ENCODE data around the gene KDM2A.

The KDM2A gene

DNA sequence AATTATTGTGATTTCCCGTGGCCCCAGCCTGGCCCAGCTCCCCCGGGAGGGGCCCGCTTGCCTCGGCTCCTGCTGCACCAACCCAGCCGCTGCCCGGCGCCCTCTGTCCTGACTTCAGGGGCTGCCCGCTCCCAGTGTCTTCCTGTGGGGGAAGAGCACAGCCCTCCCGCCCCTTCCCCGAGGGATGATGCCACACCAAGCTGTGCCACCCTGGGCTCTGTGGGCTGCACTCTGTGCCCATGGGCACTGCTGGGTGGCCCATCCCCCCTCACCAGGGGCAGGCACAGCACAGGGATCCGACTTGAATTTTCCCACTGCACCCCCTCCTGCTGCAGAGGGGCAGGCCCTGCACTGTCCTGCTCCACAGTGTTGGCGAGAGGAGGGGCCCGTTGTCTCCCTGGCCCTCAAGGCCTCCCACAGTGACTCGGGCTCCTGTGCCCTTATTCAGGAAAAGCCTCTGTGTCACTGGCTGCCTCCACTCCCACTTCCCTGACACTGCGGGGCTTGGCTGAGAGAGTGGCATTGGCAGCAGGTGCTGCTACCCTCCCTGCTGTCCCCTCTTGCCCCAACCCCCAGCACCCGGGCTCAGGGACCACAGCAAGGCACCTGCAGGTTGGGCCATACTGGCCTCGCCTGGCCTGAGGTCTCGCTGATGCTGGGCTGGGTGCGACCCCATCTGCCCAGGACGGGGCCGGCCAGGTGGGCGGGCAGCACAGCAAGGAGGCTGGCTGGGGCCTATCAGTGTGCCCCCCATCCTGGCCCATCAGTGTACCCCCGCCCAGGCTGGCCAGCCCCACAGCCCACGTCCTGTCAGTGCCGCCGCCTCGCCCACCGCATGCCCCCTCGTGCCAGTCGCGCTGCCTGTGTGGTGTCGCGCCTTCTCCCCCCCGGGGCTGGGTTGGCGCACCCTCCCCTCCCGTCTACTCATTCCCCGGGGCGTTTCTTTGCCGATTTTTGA is 166.8 kb downstream of the KDM2A start:
- peak; percentile 53 for DNase-seq (ENCODE audit: low spot score)

DNA sequence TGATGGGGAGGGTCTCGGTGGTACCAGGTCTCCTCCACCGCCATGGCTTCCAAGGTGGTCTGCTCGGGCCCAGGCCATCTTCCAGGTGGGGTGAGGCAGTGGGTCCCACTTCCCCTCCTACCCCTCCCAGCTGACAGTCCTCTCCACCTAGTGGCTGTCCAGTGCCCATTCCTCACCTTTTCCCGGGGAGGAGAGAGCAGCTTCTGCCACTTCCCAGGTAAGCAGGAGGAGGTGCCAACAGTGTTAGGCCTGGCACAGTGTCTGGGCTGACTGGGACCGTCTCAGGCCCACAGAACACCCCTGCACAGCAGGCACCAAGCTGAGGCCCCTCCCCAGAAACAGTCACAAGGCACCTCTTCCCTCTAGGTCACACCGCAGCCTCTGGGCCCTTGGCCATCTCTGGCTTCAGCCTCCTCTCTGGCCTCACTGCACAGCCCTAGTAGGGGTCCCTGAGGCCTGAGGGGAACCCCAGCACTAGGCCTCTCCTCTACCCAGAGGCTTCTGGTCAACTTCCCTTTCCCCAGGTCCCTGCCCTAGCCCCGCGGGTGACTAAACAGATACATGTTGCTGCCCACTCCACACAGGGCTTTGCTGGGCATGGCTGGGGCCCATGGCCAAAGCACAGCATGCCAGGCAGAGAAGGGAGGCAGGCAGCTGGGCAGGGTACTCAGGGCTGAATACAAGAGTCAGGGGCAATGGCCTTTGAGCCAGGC is 167.7 kb downstream of the KDM2A start:
- DNase-seq (ENCODE audit: low spot score), result no peak

DNA sequence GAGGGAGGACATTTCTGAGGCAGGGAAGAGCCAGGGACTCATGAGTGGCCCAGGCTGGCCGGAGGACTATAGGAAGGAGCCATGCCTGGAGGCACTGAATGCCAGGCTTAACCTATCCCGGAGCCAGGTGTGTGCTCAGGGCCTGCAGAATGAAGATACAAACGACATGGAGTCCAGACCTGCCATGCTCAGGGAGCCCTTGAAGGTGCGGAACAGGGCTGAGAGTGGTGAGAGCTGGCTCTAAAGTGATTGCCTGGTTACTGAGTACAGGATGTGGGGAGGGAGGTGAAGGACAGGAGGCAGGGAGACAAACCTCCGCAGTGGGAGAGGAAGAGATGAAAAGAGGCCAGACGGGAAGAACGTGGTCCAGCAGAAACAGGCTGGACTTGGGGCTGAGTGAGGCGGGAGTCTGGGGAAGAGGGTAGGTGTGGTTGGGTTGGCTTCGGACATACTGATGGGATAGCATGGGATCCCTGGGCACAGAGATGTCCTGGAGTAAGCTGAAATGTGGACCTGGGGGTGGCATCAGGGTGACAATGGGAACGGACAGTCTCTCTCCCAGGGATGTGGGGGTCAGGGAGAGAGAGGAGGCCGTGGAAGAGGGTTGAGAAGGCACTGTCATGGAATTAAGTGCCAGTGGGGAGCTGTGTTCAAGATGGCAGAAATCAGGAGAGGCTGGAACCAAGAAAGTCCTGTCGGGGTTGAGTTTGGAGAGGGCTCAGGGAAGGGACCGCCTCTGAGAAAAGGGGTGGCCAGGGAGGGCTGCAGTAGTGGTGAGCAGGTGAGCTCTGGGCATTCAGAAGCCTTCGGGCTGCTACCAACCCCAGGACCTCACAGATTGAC is 168.5 kb downstream of the KDM2A start:
- DNase-seq (ENCODE audit: low spot score), result peak; percentile 38

DNA sequence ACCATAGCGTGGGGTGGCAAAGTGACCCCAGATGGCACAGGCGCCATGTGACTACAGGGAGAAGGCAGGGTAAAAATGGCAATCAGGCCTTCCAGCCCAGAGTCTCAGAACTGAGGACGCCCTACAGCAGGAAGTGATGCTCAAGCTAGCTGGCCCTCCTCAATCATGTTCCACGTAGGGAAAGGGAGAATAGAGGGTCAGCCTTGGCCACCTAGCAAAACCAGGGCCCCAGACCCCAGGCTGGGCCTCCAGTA is 169.1 kb downstream of the KDM2A start:
- DNase-seq (ENCODE audit: low spot score), result no peak

DNA sequence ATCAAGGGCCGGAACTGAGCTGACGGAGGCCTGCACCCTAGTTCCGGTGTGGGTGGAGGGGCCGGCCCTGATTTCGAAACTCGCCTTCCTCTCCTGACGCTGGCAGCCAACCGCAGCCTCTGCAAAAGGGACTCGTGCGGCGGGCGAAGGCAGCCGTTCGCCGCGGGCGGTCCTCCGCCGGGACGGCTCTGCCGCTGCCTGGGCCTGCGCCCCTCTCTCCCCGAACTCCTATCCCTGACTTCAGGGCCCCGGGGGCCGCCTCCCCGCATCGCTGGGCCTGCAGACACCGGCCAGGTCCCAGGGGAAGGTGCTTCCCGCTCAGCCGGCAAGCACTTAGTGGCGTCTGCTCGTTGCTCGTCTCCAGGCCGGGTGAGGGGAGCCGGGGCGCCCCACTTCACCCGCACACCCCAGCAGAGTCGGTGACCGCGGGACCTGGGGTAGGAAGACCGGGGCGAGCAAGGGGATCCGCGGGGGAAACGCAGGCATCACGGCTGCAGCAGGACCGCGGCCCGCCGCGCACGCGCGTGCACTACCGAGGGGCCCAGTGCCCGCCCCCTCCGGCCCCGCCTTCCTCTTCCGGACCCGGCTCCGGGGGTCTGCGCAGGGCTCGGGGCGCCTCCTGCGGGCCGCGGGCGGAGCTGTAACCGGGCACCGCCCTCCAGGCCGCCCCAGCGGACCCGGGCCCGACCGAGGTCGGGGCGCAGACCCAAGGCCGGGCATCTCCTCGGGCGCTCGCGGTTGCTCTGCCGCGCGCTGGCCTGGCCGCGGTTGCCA is 169.6 kb downstream of the KDM2A start:
- DNase-seq (ENCODE audit: low spot score), result peak; percentile 86

DNA sequence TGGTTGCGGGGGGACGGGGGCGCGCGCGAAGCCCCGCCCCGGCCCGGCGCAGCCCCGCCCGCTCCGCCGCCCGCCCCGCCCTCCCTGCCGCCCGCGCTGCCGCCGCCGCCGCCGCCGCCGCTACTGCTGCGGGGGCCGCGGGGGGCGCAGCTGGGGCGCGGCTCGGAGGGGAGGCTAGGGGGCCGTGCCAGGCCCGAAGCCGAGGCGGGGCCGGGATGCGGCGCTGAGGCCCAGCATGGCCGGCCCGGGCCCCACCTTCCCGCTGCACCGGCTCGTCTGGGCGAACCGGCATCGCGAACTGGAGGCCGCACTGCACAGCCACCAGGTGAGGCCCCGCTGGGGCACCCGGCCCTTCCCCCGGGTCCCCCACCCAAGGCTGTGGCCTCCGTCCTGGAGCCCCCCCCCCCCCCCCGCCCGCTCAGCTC is 170.2 kb downstream of the KDM2A start, which contains the start of gene ANKRD13D:
ANKRD13D (plus strand) TSS at position 78 of the 425 bp plus-strand sequence; CDS start at position 236, 158 bp downstream.
- no peak for DNase-seq (ENCODE audit: low spot score)

DNA sequence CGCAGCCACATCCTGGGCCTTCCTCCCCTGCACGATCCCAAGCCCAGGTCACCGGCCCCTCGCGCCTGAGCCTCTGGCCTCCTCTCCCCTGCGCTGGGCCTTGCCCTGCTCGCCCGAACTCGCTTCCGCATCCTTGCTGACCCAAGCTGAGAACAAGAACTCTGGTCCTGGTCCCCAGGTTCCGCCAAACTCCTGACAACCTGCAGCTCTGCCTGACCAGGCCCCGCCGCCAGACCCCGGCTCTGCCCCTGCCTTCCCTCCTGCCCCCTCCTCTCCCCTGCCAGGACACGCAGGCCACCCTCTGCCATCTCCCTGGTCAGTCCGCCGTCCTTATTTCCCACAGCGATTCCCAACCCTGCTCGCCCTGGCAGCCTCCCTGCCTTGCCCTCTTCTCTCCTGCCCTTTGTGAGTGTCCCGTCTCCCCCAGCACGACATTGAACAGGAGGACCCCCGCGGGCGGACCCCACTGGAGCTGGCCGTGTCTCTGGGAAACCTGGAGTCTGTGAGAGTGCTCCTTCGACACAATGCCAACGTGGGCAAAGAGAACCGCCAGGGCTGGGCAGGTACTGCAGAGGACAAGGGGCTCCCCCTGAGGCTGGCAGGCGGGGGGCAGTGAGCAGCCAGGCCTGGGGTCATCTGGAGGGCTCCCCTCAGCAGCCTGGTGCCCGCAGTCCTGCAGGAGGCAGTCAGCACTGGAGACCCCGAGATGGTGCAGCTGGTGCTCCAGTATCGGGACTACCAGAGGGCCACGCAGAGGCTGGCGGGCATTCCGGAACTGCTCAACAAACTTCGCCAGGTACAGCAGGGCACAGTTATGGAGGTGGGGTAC is 170.8 kb downstream of the KDM2A start:
- no peak for DNase-seq (ENCODE audit: low spot score)

DNA sequence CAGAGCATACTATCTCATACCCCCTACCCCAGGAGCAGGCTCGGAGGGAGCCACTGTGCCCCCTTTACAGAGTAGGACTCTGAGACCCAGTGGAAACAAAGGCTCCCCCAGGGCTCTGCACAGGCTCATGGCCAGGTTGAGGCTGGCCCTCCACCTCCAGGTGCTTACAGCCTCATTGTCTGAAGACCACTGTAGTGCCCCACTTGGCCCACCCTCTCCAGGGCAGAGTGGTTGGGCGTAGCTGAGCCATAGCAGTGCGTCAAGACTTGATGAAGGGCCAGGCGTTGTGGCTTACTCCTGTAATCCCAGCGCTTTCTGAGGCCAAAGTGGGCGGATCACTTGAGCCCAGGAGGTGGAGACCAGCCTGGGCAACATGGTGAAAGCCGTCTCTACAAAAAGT is 171.7 kb downstream of the KDM2A start:
- no peak for DNase-seq (ENCODE audit: low spot score)

DNA sequence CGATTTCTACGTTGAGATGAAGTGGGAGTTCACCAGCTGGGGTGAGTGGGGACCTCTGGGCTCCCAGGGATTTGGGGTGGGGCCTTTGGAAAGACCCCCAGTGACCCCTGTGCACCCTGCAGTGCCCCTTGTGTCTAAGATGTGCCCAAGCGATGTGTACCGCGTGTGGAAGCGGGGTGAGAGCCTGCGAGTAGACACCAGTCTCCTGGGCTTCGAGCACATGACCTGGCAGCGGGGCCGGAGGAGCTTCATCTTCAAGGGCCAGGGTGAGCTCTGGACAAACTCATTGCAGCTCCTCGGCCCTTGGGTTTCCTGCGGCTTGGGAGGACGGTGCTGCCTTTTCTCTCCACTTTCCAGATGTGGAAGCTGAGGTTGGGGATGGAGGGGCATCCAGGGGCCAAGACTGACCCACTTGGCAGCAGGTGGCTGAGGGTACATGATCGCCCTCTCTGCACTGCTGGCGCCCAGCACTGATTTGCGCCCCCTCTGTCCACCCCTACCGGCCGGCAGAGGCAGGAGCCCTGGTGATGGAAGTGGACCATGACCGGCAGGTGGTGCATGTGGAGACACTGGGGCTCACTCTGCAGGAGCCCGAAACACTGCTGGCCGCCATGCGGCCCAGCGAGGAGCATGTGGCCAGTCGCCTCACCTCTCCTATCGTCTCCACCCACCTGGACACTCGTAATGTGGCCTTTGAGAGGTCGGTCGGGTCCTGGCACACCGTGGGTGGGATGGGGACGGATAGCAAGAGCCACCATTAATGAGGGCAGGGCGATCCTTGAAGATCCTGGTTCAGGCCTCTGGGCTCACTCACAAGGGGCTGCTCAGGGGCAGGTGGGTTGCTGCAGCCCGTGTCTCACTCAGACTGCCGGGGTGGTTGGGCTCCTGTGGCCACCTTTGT is 172.7 kb downstream of the KDM2A start:
- no peak for DNase-seq (ENCODE audit: low spot score)

DNA sequence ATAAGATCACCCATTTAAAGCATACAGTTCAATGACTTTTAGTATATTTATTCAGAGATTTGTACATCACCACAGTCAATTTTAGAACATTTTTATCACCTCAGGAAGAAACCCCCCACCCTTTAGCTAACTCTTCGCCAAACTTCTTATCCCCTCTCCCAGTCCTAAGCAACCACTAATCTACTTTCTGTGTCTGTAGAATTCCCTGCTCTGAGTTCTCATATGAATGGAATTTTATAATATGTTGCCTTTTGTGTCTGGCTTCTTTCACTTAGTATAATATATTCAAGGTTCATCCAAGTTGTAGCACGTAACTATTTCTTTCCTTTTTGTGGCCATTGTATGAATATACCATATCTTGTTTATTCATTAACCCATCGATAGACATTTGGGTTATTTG is 173.6 kb downstream of the KDM2A start:
- no peak for DNase-seq (ENCODE audit: low spot score)

DNA sequence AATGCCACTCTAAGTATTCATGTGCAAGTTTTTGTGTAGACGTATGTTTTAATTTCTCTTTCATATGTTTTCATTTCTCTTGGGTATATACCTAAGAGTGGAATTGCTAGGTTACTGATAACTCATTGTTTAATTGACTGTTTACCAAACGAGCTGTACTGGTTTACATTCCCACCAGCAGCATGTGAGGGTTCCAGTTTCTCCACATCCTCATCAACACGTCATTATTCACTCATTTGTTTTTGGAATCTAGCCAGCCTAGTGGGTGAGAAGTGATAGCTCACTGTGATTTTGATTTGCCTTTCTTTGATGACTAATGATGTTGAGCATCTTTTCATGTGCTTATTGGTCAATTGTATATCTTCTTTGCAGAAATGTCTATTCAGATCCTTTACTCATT is 174.0 kb downstream of the KDM2A start:
- peak; percentile 84 for DNase-seq (ENCODE audit: low spot score)

DNA sequence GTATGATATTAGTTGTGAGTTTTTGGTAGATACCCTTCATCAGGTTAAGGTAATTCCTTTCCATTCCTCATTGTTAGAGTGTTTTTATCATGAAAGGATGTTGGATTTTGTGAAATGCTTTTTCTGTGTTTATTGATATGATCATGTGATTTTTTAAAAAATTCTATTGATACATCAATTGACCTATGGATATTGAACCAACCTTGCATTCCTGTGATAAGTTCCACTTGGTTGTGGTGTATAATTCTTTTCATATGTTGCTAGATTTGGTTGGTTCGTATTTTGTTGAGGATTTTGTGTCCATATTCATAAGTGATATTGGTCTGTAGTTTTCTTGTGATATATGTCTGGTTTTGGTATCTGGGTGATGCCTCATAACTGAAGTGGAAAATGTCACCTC is 176.8 kb downstream of the KDM2A start:
- DNase-seq (ENCODE audit: low spot score), result no peak

DNA sequence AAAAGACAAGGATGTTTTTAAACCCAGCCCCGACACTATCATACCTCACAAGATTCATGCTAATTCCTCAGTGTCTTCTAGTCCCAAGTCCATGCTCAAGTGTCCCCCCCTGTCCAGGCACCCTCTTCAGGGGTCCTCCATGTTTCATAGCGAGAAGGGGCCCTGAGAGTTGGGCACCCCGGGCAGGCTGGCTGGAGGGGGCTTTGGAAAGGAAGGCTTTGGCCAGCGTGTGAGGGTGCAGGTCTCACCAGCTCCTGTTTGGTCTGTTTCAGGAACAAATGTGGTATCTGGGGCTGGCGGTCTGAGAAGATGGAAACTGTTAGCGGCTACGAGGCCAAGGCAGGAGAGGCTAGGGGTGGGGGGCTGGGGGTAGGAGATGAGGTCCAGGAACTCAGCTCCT is 179.7 kb downstream of the KDM2A start:
- DNase-seq (ENCODE audit: low spot score), result no peak

DNA sequence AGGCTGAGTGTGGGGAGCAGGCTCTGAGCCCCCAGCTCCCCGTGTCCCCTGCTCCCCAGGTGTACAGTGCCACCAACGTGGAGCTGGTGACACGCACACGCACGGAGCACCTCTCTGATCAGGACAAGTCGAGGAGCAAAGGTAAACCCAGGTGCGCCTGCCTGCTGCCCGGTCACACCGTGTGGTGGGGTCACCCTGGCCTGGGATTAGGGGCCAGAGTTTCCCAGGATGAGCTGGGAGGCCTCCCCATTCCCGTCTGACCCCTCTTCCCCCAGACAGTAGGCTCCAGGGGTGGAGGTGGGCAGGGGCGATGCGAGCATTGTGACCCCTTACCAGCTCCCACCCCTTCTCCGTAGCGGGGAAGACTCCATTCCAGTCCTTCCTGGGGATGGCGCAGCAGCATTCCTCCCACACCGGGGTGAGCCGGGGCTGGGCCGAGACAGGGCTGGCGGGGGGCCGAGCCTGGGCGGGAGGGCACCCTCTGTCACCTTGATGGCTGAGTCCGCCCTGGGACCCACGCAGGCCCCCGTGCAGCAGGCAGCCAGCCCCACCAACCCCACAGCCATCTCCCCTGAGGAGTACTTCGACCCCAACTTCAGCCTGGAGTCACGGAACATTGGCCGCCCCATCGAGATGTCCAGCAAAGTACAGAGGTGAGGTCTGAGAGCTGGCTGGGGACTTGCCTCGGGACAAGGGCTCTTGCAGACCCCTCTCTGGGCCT is 180.6 kb downstream of the KDM2A start:
- no peak for DNase-seq (ENCODE audit: low spot score)

DNA sequence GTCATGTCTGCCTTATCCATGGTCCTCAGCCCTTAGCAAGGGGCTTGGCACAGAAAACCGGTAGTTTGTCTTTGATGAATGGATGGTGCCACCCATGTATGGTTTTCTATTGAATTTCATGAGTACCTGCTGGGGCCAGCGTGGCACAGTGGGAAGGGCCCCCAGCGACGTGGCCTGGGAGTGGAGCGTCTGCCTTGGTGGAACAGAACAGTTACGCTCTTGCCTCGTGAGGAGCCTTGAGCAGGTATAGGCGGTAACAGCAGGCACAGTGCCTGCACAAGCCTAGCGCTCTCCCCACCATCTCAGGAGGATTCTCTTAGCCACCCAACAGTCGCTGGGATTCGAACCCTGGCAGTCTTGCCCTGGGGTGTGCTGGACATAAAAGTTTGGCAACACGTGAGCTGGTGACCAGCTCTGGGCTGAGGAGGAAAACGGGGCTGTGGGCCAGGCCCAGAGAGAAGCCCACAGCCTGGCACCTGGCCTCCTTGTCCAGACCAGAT is 181.2 kb downstream of the KDM2A start:
- no peak for DNase-seq (ENCODE audit: low spot score)

DNA sequence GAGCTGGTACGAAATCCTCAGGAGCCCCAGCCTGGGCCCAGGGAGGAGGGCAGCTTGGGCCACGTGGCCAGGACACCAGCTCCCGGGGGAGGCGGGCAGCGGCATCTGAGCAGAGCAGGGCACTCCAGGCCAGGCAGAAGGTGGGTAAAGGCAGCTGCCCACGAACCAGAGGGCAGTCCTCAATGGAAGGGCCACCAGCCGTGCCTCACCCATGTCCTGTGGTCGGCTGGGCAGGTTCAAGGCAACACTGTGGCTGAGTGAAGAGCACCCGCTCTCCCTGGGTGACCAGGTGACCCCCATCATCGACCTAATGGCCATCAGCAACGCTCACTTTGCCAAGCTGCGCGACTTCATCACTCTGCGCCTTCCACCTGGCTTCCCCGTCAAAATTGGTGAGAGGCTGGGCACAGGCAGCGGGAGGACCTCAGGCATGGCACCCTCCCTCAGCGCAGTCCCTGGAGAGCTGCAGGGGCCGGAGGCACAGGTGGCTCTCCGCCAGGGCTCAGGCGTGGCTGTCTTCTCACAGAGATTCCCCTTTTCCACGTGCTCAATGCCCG is 181.8 kb downstream of the KDM2A start:
- DNase-seq (ENCODE audit: low spot score), result no peak

DNA sequence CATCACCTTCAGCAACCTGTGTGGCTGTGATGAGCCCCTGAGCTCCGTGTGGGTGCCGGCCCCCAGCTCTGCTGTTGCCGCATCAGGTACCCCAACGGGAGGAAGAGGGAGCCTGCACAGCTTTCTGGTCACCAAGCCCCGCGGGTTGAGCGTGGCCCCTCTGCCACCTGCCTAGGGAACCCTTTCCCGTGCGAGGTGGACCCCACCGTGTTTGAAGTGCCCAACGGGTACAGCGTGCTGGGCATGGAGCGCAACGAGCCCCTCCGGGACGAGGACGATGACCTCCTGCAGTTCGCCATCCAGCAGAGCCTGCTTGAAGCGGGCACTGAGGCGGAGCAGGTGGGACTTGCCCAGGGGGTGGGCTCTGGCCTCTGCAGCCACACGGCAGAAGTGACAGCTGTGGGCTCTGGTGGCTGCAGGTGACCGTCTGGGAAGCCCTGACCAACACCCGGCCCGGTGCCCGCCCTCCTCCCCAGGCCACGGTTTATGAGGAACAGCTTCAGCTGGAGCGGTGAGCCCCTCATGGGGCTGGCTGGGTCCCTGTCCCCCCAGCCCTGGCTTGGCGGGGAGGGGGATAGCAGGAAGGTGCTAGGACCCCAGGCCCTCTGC is 182.4 kb downstream of the KDM2A start:
- no peak for DNase-seq (ENCODE audit: low spot score)

DNA sequence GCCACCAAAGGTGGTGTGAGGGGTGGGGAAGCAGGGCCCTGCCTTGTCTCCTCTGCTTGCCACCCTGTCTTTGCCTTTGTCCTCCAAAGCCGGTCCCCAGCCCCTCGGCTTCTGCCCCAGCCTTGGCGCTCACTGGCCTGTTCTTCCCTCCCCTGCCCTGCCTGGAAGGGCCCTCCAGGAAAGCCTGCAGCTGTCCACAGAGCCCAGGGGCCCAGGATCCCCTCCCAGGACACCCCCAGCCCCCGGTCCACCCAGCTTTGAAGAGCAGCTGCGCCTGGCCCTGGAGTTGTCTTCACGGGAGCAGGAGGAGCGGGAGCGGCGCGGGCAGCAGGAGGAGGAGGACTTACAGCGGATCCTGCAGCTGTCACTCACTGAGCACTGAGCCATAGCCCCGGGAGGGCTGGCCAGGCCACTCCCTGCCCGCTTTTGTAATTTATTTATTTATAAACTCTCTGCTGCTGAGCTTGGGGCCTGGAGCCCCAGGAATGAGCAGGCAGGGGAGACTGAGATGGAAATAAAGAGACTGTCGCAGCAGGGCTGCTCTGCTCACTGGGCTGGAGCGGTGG is 183.0 kb downstream of the KDM2A start:
- DNase-seq (ENCODE audit: low spot score), result no peak
